Measurements from ENCODE around the gene CX3CR1. TPM values are rescaled to one million over a fixed set of nuclear protein-coding genes. Genes with fewer than 3 reads are reported as not detected.

The CX3CR1 gene
- total and polyA plus RNA-seq, 2 of the 4 experiments (the other 2 are of a cell fraction): not detected

DNA sequence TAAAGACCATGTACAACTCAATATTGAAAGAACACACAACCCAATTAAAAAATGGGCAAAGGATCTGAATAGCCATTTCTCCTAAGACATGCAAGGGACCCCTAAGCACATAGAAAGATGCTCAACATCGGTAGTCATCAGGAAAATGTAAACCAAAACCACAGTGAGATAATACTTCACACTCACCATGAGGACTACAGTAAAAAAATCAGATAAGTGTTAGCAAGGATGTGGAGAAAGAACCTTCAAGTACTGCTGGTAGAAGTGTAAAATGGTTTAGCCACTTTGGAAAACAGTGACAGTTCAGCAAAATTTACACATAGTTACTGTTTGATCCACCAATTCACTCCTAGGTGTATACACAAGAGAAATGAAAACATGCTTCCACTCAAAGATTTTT lies 57.4 kb downstream of the CX3CR1 start:
- no peaks in the 10 kb centered on the region for H4K20me1 ChIP-seq (ENCODE audit: insufficient read depth, low read length)
- CTCF ChIA-PET: no interaction called here
- H3K36me3 ChIP-seq (ENCODE audit: control insufficient read depth, insufficient read depth, low read length): no peaks in the 10 kb centered on the region
- H3K4me1 ChIP-seq (ENCODE audit: control insufficient read depth, insufficient read depth, low read length): no peaks in the 10 kb centered on the region
- no peak overlapping the region for H3K4ac ChIP-seq (ENCODE audit: low read depth, low read length)
- no peak for TF ChIP-seq RAD21 (IDR thresholded peaks at IDR 0.05; ENCODE audit: low read length)
- TF ChIP-seq FOS (IDR thresholded peaks at IDR 0.05; ENCODE audit: low read depth, low read length): no peak
- no peak for TF ChIP-seq NFE2L2 (IDR thresholded peaks at IDR 0.05; ENCODE audit: low read depth, low read length)
- no peak for TF ChIP-seq CEBPB (IDR thresholded peaks at IDR 0.05; ENCODE audit: low read depth, low read length)
- TF ChIP-seq RCOR1 (IDR thresholded peaks at IDR 0.05; ENCODE audit: insufficient replicate concordance, low read length): no peak
- TF ChIP-seq BHLHE40 (IDR thresholded peaks at IDR 0.05; ENCODE audit: low read depth, low read length): no peak
- TF ChIP-seq POLR2A (IDR thresholded peaks at IDR 0.05; ENCODE audit: low read depth, low read length): no peak
- TF ChIP-seq RFX5 (IDR thresholded peaks at IDR 0.05; ENCODE audit: low read depth, low read length): no peak
- no peak for TF ChIP-seq SMC3 (IDR thresholded peaks at IDR 0.05; ENCODE audit: low read depth, low read length)
- TF ChIP-seq CHD1 (IDR thresholded peaks at IDR 0.05; ENCODE audit: low read depth, low read length): no peak
- TF ChIP-seq MAZ (IDR thresholded peaks at IDR 0.05; ENCODE audit: borderline replicate concordance, low read depth, low read length): no peak
- no TSS peak for BruUV-seq (replicated peaks)
- H3K18ac ChIP-seq (ENCODE audit: low read depth, low read length): no peak overlapping the region
- H3K27me3 ChIP-seq (ENCODE audit: control insufficient read depth, insufficient read depth, low read length): peaks cover 20% of the 10 kb centered on the region
- intact Hi-C loops (cut with micrococcal nuclease): no loop called here
- no peak for ATAC-seq (ENCODE audit: low read depth)
- no peak overlapping the region for H2BK20ac ChIP-seq (ENCODE audit: low read depth, low read length)
- no peak overlapping the region for H3K14ac ChIP-seq (replicated peaks; ENCODE audit: low read depth, low read length)
- no peak overlapping the region for H2BK15ac ChIP-seq (ENCODE audit: low read depth, low read length)
- no peak overlapping the region for H4K8ac ChIP-seq (ENCODE audit: low read depth in 2 of 2, low read length in 2 of 2)
- H4K5ac ChIP-seq (ENCODE audit: low read depth, low read length): no peak overlapping the region
- no peak overlapping the region for H2BK5ac ChIP-seq (ENCODE audit: low read depth, low read length, poor library complexity, severe bottlenecking)
- H3K9ac ChIP-seq (ENCODE audit: low read depth, low read length): no peak overlapping the region
- WGBS, 2 experiments (ENCODE audit: extremely low coverage in 2 of 2, insufficient read length in 1 of 2): no CpG with 5 or more reads among the region's 1 CpG
- dilution Hi-C loops (cut with HindIII; ENCODE audit: low sequenced_read_pairs, unreplicated experiment): no loop called here
- POLR2A ChIA-PET (ENCODE audit: unreplicated experiment): no interaction called here
- no peak for DNase-seq
- no peak overlapping the region for H3K27ac ChIP-seq (ENCODE audit: insufficient read depth, low read length)
- in situ Hi-C loops (cut with MboI; ENCODE audit: low sequenced_read_pairs): no loop called here
- no peak overlapping the region for H2BK120ac ChIP-seq (ENCODE audit: low read depth, low read length)
- H3K56ac ChIP-seq (ENCODE audit: extremely low read depth, insufficient read depth, low read length): no peak overlapping the region
- no peaks in the 10 kb centered on the region for H3K79me1 ChIP-seq (ENCODE audit: low read depth in 1 of 2, low read length in 2 of 2)
- H3K4me3 ChIP-seq (ENCODE audit: insufficient read depth, low read depth, low read length): no peak overlapping the region
- no peak overlapping the region for H3K4me2 ChIP-seq (ENCODE audit: low read depth, low read length)
- H2AK5ac ChIP-seq (ENCODE audit: low read depth, low read length): no peak overlapping the region
- H2AK9ac ChIP-seq (replicated peaks; ENCODE audit: low read depth, low read length, poor library complexity): no peak overlapping the region
- H3K9me1 ChIP-seq (ENCODE audit: insufficient read depth, low read length): no peaks in the 10 kb centered on the region
- H3K9me3 ChIP-seq (ENCODE audit: control insufficient read depth, insufficient read depth, low read length): no peaks in the 10 kb centered on the region
- H3K23ac ChIP-seq (ENCODE audit: low read depth, low read length): no peak overlapping the region
- no peak overlapping the region for H4K91ac ChIP-seq (ENCODE audit: insufficient read depth, low read depth, low read length)
- H2AFZ ChIP-seq (replicated peaks; ENCODE audit: low read length, poor library complexity): no peak overlapping the region
